Epithelial cell of esophagus (primary cell): ENCODE results near the gene JAM2.
"Not testable (repeated sequence)": the region's sequence is repeated elsewhere in the genome, so short reads cannot be mapped to it uniquely, and the experiment has no call there.

Experiments
- DNase-seq: peaks from one replicate; pipeline ENCODE4 v3.0.0; 2010; ENCODE audit warnings: low read depth
- H3K4me3 ChIP-seq: 2 replicates; pipeline ENCODE4 v1.5.1; 2011; ENCODE audit warnings: mild to moderate bottlenecking, low read length, control low read depth
- CTCF ChIP-seq: IDR thresholded peaks from 2 replicates; pipeline ENCODE4 v1.5.1; 2011; ENCODE audit warnings: low read depth, mild to moderate bottlenecking, low read length, control low read depth, inconsistent platforms; ENCODE audit not compliant: insufficient read depth; ENCODE audit errors: missing control alignments

Gene JAM2

GRCh38 chr21:25691976-25692375 lies 52.9 kb downstream of the JAM2 start:
- no peak for DNase-seq
- H3K4me3 ChIP-seq, result no peak overlapping the region
- no peak for TF ChIP-seq CTCF

GRCh38 chr21:25695461-25695860 lies 56.4 kb downstream of the JAM2 start:
- H3K4me3 ChIP-seq, DNase-seq: not testable (repeated sequence)

GRCh38 chr21:25700741-25701140 lies 61.7 kb downstream of the JAM2 start:
- DNase-seq, result peak; percentile 69
- no peak overlapping the region for H3K4me3 ChIP-seq
- no peak for TF ChIP-seq CTCF

- no peak for DNase-seq
- TF ChIP-seq CTCF, result no peak
- no peak overlapping the region for H3K4me3 ChIP-seq
Measured at GRCh38 chr21:25701529-25701928, 62.5 kb downstream of the JAM2 start.

GRCh38 chr21:25708467-25709065 lies 69.5 kb downstream of the JAM2 start:
- peak; percentile 78 for TF ChIP-seq CTCF
- no peak overlapping the region for H3K4me3 ChIP-seq
- peak; percentile 60 for DNase-seq

GRCh38 chr21:25709684-25710265 lies 70.7 kb downstream of the JAM2 start:
- DNase-seq, result no peak
- no peak overlapping the region for H3K4me3 ChIP-seq
- TF ChIP-seq CTCF, result no peak

- TF ChIP-seq CTCF, result no peak
- H3K4me3 ChIP-seq, result no peak overlapping the region
- DNase-seq, result no peak
Measured at GRCh38 chr21:25710550-25710949, 71.5 kb downstream of the JAM2 start.

GRCh38 chr21:25714066-25714465 lies 75.0 kb downstream of the JAM2 start:
- DNase-seq, H3K4me3 ChIP-seq: not testable (repeated sequence)
